SU-DHL-6 (cell line): ENCODE measurements around the gene NDUFA7.
A peak's percentile ranks its signal among the peaks of the same experiment; 100 is the strongest.

Experiments
- H2AFZ ChIP-seq: fragments of 200-600 bp; sonication (generic); 2 replicates; pipeline ENCODE4 v1.6.1; 2014; ENCODE audit warnings: low read depth, mild to moderate bottlenecking, moderate library complexity, mixed read lengths, antibody characterized with exemption, low read length; ENCODE audit not compliant: severe bottlenecking
- H3F3A ChIP-seq: fragments of 200-600 bp; shearing (Covaris generic); 2 replicates; pipeline ENCODE4 v1.6.0; 2016; ENCODE audit warnings: antibody characterized with exemption, mild to moderate bottlenecking; ENCODE audit not compliant: insufficient read depth
- H3K27ac ChIP-seq: fragments of 200-600 bp; sonication (generic); 2 replicates; pipeline ENCODE4 v1.5.1; 2016; ENCODE audit warnings: low read depth, mild to moderate bottlenecking, low read length, moderate library complexity, mixed read lengths
- H3K27me3 ChIP-seq: fragments of 200-600 bp; sonication (generic), shearing (Covaris generic); 2 replicates; pipeline ENCODE4 v1.6.0; 2014; ENCODE audit warnings: mild to moderate bottlenecking, low read length
- H3K36me3 ChIP-seq: fragments of 200-600 bp; sonication (generic); 2 replicates; pipeline ENCODE4 v1.6.1; 2014; ENCODE audit warnings: mild to moderate bottlenecking, low read length, mixed read lengths
- H3K4me2 ChIP-seq: fragments of 300-600, 200-600 bp; shearing (Covaris generic), sonication (generic); 2 replicates; pipeline ENCODE4 v1.6.0; 2014; ENCODE audit warnings: low read length, low read depth, mild to moderate bottlenecking; ENCODE audit not compliant: poor library complexity, severe bottlenecking
- H3K4me3 ChIP-seq: fragments of 200-600 bp; sonication (generic); 2 replicates; pipeline ENCODE4 v1.5.1; 2014; ENCODE audit warnings: antibody characterized with exemption, low read length, mild to moderate bottlenecking, mixed read lengths; ENCODE audit not compliant: insufficient read depth, poor library complexity, severe bottlenecking
- H3K79me2 ChIP-seq: fragments of 200-600 bp; sonication (generic); 2 replicates; pipeline ENCODE4 v1.6.1; 2014; ENCODE audit warnings: mild to moderate bottlenecking, low read length, moderate library complexity; ENCODE audit not compliant: insufficient read depth
- H3K9ac ChIP-seq: fragments of 200-600 bp; sonication (generic); 2 replicates; pipeline ENCODE4 v1.7.0; 2014; ENCODE audit warnings: mild to moderate bottlenecking, low read length
- H3K9me2 ChIP-seq: fragments of 200-600 bp; sonication (generic); replicated peaks from 2 replicates; pipeline ENCODE4 v1.6.1; 2014; ENCODE audit warnings: low read length; ENCODE audit not compliant: insufficient read depth
- H3K9me3 ChIP-seq: fragments of 200-600 bp; sonication (generic); 2 replicates; pipeline ENCODE4 v1.6.1; 2014; ENCODE audit warnings: low read length, mixed read lengths; ENCODE audit not compliant: insufficient read depth
- H4K20me1 ChIP-seq: fragments of 200-600 bp; sonication (generic); 2 replicates; pipeline ENCODE4 v1.6.1; 2014; ENCODE audit warnings: low read depth, mild to moderate bottlenecking, antibody characterized with exemption, low read length, moderate library complexity, mixed read lengths
- EZH2phosphoT487 ChIP-seq: fragments of 200-600 bp; sonication (generic), shearing (Covaris generic); conservative IDR thresholded peaks from 2 replicates; pipeline ENCODE4 v1.6.1; 2018; ENCODE audit warnings: mild to moderate bottlenecking, antibody characterized with exemption, low read length, moderate library complexity, mixed read lengths
- TF ChIP-seq, protein P1 (sequence below): fragments of 200-600 bp; sonication (generic); IDR thresholded peaks from one replicate; pipeline ENCODE4 v1.5.1; 2017; ENCODE audit warnings: antibody characterized with exemption, mild to moderate bottlenecking, low read length, moderate library complexity; ENCODE audit not compliant: insufficient read depth, poor library complexity, severe bottlenecking

NDUFA7 gene

DNA sequence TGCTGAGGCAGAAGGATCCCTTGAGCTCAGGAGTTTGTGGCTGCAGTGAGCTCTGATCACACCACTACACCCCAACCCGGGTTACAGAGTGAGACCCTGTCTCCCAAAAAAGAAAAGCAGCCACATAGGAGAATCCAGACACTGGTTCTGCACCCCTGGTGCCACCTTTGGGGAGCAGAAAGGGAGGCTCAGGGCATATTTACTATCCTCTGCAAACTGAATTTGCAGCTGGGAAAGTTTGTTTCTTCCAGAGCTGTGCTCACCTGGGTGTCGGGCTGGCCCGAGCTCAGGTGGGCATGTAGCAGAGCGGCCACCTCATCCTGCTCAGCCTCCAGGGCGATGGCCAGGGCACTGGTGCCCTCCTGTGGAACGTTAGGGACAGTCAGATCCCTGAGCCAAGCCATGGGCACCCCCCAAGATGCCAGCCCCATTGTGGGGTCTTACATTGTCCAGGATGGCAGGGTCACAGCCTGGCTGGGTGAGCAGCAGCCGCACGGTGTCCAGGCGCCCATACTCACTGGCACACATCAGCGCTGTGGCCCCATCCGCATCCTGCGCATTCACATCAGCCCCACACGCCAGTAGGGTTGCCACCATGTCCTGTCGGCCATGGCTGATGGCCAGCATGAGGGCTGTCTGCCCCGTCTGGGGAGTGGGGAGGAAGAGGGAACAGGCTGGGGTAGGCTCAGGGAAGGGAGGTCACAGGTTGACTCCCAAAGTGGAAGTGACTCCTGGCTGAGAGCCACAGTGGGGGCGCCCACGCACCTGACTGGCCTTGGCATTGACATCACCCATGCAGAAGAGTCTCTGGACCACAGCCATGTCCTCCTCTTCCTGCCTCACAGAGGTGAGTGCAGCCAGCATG, 3.2 kb upstream of the NDUFA7 start:
- Histone ChIP-seq H3K9me3 (no peaks in the 10 kb centered on the region), H3K79me2 (peaks cover 34% of the 10 kb centered on the region), H3K36me3 (peaks cover 14% of the 10 kb centered on the region; the same call in 1 of the 2 replicates), H3K9ac (no peak overlapping the region), H3F3A (peaks cover 16% of the 10 kb centered on the region), H3K4me3 (no peak overlapping the region), H3K27ac (no peak overlapping the region), H3K4me2 (no peak overlapping the region), H2AFZ (no peak overlapping the region), H3K27me3 (no peaks in the 10 kb centered on the region), H3K9me2 (no peaks in the 10 kb centered on the region), H4K20me1 (peaks cover 9% of the 10 kb centered on the region; the same call in 1 of the 2 replicates)
- TF ChIP-seq EZH2phosphoT487, result no peak
- TF ChIP-seq, protein P1, sequence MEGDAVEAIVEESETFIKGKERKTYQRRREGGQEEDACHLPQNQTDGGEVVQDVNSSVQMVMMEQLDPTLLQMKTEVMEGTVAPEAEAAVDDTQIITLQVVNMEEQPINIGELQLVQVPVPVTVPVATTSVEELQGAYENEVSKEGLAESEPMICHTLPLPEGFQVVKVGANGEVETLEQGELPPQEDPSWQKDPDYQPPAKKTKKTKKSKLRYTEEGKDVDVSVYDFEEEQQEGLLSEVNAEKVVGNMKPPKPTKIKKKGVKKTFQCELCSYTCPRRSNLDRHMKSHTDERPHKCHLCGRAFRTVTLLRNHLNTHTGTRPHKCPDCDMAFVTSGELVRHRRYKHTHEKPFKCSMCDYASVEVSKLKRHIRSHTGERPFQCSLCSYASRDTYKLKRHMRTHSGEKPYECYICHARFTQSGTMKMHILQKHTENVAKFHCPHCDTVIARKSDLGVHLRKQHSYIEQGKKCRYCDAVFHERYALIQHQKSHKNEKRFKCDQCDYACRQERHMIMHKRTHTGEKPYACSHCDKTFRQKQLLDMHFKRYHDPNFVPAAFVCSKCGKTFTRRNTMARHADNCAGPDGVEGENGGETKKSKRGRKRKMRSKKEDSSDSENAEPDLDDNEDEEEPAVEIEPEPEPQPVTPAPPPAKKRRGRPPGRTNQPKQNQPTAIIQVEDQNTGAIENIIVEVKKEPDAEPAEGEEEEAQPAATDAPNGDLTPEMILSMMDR, result no peak

DNA sequence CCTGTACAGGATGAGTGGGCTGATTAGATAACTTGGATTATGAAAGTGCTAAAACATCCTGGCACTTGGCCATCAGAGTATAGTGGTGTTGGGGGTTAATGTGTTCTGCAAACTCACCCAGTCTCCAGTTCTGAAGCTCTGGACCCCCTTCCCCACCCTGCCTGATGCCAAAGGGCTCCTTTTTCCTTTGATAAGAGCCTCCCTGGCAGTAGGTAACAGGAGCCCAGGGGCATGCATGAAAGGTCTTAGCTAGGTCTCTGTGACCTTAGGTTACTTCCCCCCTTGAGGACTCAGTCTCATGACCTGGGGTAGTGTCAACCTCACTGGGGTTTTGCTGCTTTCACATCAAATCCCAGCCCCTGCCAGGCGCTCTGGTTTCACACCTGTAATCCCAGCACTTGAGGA, 2.6 kb upstream of the NDUFA7 start:
- Histone ChIP-seq H4K20me1 (peaks cover 9% of the 10 kb centered on the region; the same call in 1 of the 2 replicates), H3K4me2 (no peak overlapping the region), H3K27me3 (no peaks in the 10 kb centered on the region), H3K36me3 (peaks cover 14% of the 10 kb centered on the region; the same call in 1 of the 2 replicates), H3K4me3 (no peak overlapping the region), H3K9me2 (no peaks in the 10 kb centered on the region), H3K79me2 (peaks cover 34% of the 10 kb centered on the region), H3K9me3 (no peaks in the 10 kb centered on the region), H3F3A (peaks cover 16% of the 10 kb centered on the region), H3K9ac (0 out of 2 replicates have a peak overlapping the region, but pooled peaks have one; percentile 92), H3K27ac (no peak overlapping the region), H2AFZ (no peak overlapping the region)
- TF ChIP-seq, protein P1, result no peak
- no peak for TF ChIP-seq EZH2phosphoT487

DNA sequence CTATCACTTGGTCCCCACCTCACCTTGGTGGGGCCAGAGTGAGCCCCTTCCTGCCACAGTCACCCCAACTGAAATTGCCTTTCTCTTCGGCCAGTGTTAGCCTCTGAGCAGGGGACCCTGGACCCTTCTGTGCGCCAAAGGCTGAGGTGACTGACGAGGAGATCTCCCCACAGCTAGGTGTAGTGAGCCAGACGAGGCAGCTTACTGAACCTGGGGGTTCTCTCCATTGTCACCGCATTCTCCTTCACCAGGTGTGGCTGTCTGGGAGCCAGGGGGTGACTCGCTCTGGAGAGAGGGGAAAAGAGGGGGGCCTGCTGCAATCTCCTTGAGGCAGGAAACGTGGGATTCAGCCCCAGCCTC, 1.4 kb upstream of the NDUFA7 start:
- no peak overlapping the region for H2AFZ ChIP-seq
- H3K27me3 ChIP-seq, result no peaks in the 10 kb centered on the region
- H3K27ac ChIP-seq, result no peak overlapping the region
- H4K20me1 ChIP-seq, result peaks cover 9% of the 10 kb centered on the region; the same call in 1 of the 2 replicates
- TF ChIP-seq, protein P1, result no peak
- TF ChIP-seq EZH2phosphoT487, result no peak
- peaks cover 14% of the 10 kb centered on the region; the same call in 1 of the 2 replicates for H3K36me3 ChIP-seq
- peak overlapping the region; percentile 95 for H3K4me3 ChIP-seq
- no peaks in the 10 kb centered on the region for H3K9me2 ChIP-seq
- no peaks in the 10 kb centered on the region for H3K9me3 ChIP-seq
- H3F3A ChIP-seq, result peaks cover 18% of the 10 kb centered on the region
- H3K4me2 ChIP-seq, result peak overlapping the region; percentile 59
- peak overlapping the region; percentile 92 for H3K9ac ChIP-seq
- peaks cover 34% of the 10 kb centered on the region for H3K79me2 ChIP-seq
